NCI-H2107 treated with DMSO at 0.1 percent for 48 hours (cell line): ENCODE data around the gene KCNJ4.
"Not testable (repeated sequence)": the region's sequence is repeated elsewhere in the genome, so short reads cannot be mapped to it uniquely, and the experiment has no call there.

Source experiments
- DNase-seq: peaks from one replicate; lab custom pipeline; 2025; ENCODE audit not compliant: unreplicated experiment; lab: John Stamatoyannopoulos, UW

KCNJ4 gene

DNA sequence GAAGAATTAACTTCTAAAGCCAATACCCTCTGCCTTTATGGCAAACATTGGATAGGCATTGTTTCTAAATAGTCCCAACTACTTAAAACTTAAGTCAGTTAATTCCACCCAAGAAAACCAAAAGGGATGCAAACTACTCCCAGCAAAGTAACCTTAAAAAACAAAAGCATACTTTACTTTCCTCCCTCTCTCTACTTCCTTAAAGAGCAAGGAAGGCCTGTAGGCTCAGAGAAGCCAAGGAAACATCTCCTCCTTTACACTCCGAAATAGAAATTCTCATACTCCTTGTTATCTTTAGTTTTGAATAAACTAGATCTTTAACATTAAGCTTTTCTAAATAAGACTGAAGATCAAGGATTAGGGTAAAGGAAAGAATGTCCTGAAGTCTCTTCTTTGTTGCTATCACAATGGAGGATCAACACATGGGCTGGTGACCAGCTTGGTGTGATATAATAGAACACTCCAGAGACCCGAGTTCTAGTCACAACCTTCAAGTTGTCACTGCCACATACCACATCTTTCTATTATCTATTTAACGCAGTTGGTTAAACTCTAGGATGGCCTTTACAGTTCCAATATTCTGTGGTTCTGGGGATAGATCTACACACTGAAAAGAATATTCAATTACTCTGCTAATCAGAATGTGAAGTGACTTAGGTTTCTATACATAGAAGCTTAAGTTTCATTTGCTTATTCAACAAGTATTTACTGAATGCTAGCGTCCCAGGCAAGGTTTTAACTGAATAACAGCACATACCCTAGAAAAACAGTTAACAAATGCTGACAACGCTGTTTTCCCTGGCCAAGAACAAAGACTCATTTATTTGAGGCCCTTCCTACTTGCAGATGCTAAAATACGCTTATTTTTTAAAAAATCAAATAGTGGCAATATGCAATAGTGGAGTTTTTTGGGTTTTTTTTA lies 66.2 kb downstream of the KCNJ4 start:
- not testable (repeated sequence) for DNase-seq

DNA sequence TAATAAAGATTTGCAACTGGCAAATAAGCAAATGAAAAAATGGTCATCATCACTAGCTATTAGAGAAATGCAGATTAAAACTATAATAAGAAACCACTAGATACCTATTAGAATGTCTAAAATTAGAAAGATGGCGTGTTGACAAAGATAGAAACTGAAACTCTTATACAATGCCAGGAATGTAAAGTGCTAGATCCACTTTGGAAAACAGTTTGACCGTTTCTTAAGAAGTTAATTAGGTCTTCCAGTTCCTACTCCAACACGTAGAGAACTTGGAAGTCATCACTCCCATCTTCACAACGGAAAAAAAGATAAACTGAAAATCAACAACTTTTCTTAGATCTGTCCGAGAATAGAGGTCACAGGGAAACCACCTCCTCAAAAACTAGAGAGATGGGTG lies 68.1 kb downstream of the KCNJ4 start:
- DNase-seq = not testable (repeated sequence)

DNA sequence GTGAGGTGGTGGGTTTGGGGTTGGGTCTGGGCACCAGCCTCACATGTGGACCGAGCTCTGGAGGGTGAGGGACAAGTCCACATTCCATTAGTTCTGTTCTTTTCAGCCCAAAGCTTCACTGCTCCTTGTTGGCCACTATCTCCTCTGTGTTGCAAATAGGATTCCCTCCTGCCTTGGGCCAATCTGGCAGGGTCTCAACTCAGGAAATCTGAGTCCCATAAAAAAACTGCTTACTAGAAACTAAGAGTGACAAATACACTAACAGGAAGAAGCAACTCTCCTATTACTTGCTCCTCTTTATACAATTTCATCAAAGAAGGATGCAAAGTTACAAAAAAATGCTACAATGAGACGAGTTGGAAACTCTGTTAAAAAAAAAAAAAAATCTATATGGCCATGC lies 71.6 kb downstream of the KCNJ4 start:
- no peak for DNase-seq

DNA sequence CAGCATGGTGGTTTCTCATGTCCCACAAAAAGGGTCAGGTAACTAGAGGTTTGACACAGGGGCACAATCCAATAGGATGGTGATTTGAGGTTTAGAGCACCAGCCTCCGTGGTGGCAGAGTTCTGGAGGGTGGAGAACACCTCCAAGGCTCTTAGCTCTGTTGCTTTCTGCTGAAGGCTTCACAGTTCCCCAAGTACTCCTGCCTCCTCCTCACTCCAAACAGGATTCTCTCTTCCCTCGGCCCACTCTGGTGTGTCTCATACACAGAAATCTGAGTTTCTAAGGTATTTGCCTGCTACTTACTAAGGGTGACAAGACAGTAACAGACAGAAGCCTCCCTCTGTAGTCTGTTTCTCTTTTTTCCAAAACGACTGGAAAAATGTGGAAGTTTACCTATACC lies 73.6 kb downstream of the KCNJ4 start:
- not testable (repeated sequence) for DNase-seq
